ENCODE data around the gene DENND4A.

DNA sequence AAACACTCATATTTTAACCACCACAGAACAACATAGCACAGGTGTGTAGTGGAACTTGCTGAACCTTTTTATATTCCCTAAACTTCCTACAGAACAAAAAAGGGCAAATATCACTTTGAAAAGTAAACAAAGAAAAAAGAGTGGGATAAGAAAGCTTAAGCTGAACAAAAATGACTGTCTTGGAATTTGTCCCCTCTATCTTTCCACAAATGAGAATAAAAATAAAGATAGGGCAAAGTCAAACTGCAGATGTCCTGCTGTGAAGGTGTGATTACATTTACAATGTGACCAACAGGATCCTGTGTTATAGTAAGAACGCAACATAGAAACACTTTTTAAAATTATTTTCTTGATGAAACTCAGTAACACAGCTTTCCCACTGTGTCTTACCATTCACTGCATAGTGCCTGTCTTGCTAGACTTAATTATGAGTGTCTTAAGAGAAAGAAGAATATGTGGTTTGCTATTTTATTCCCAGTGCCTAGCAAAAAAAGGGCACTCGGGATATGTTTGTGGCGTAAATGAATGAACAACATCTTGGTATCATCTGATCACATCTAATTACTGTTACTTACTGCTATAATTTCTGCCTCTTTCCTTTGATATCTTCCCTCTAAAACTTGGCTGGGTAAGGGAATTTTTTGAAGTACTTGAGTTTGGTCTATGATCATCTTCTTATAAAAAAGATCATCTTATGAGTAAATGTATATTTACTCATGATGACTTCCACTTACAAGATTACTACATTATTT is 67.5 kb downstream of the DENND4A start:
- TF ChIP-seq POLR2A (IDR thresholded peaks at IDR 0.05), result no peak
- TF ChIP-seq, protein P1, sequence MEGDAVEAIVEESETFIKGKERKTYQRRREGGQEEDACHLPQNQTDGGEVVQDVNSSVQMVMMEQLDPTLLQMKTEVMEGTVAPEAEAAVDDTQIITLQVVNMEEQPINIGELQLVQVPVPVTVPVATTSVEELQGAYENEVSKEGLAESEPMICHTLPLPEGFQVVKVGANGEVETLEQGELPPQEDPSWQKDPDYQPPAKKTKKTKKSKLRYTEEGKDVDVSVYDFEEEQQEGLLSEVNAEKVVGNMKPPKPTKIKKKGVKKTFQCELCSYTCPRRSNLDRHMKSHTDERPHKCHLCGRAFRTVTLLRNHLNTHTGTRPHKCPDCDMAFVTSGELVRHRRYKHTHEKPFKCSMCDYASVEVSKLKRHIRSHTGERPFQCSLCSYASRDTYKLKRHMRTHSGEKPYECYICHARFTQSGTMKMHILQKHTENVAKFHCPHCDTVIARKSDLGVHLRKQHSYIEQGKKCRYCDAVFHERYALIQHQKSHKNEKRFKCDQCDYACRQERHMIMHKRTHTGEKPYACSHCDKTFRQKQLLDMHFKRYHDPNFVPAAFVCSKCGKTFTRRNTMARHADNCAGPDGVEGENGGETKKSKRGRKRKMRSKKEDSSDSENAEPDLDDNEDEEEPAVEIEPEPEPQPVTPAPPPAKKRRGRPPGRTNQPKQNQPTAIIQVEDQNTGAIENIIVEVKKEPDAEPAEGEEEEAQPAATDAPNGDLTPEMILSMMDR (IDR thresholded peaks at IDR 0.05), result no peak

Data from uterus (tissue), 2 donors.